ENCODE results near the gene CSMD2.
"Not testable (repeated sequence)": the region's sequence is repeated elsewhere in the genome, so short reads cannot be mapped to it uniquely, and the experiment has no call there.

DNA sequence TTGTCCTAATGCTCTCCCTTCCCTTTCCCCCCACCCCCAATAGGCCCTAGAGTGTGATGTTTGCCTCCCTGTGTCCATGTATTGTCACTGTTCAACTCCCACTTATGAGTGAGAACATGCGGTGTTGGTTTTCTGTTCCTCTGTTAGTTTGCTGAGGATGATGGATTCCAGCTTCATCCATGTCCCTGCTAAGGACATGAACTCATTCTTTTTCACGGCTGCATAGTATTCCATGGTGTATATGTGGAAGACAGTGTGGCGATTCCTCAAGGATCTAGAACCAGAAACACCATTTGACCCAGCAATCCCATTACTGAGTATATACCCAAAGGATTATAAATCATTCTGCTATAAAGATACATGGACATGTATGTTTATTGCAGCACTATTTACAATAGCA is 148.7 kb downstream of the CSMD2 start:
- TF ChIP-seq EZH2phosphoT487 (conservative IDR thresholded peaks at IDR 0.05; ENCODE audit: low read length) = not testable (repeated sequence)
- TF ChIP-seq, protein P1, sequence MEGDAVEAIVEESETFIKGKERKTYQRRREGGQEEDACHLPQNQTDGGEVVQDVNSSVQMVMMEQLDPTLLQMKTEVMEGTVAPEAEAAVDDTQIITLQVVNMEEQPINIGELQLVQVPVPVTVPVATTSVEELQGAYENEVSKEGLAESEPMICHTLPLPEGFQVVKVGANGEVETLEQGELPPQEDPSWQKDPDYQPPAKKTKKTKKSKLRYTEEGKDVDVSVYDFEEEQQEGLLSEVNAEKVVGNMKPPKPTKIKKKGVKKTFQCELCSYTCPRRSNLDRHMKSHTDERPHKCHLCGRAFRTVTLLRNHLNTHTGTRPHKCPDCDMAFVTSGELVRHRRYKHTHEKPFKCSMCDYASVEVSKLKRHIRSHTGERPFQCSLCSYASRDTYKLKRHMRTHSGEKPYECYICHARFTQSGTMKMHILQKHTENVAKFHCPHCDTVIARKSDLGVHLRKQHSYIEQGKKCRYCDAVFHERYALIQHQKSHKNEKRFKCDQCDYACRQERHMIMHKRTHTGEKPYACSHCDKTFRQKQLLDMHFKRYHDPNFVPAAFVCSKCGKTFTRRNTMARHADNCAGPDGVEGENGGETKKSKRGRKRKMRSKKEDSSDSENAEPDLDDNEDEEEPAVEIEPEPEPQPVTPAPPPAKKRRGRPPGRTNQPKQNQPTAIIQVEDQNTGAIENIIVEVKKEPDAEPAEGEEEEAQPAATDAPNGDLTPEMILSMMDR (IDR thresholded peaks at IDR 0.05; ENCODE audit: insufficient read depth, low read length, poor library complexity, severe bottlenecking) = not testable (repeated sequence)
